WTC11 (cell line): ENCODE data around the gene AEBP2. TPM values are rescaled to one million over a fixed set of nuclear protein-coding genes. Genes with fewer than 3 reads are reported as not detected.

Experiments
- ATAC-seq: fragments of 200-7000 bp; cut with Tn5 transposase; 2 replicates; pipeline ENCODE4 v1.10.0; 2021; ENCODE audit warnings: mild to moderate bottlenecking, moderate library complexity
- CTCF ChIA-PET: fragments of 300-600 bp; sonication (Branson Sonifier 250); formaldehyde crosslinking; loops from one replicate; lab custom pipeline; 2021; ENCODE audit warnings: antibody characterized with exemption; lab: Charles Lee
- POLR2A ChIA-PET: fragments of 350-600 bp; sonication (Branson Sonifier 250); formaldehyde crosslinking; loops from one replicate; lab custom pipeline; 2021; ENCODE audit warnings: antibody characterized with exemption; lab: Charles Lee
- DNase-seq: peaks from one replicate; pipeline ENCODE4 v3.0.0; 2021; ENCODE audit warnings: low spot score
- H3K27ac Mint-ChIP-seq: 2 replicates; pipeline ENCODE4 v1.8.0; 2021; ENCODE audit warnings: mixed read lengths
- H3K27me3 Mint-ChIP-seq: 2 replicates; pipeline ENCODE4 v1.8.0; 2021; ENCODE audit warnings: low read depth, mild to moderate bottlenecking, moderate library complexity, mixed read lengths
- H3K36me3 Mint-ChIP-seq: 2 replicates; pipeline ENCODE4 v1.8.0; 2021; ENCODE audit warnings: mixed read lengths
- H3K4me1 Mint-ChIP-seq: 2 replicates; pipeline ENCODE4 v1.8.0; 2022; ENCODE audit warnings: mixed read lengths
- H3K4me3 Mint-ChIP-seq: 2 replicates; pipeline ENCODE4 v1.8.0; 2021; ENCODE audit warnings: mild to moderate bottlenecking, moderate library complexity, mixed read lengths
- H3K9me3 Mint-ChIP-seq: 2 replicates; pipeline ENCODE4 v1.8.0; 2021; ENCODE audit warnings: mixed read lengths
- CREB1 ChIP-seq: sonication (generic); formaldehyde crosslinking; IDR thresholded peaks from 2 replicates; pipeline ENCODE4 v1.8.0; 2023; ENCODE audit warnings: mild to moderate bottlenecking, missing genetic modification reagents
- CREM ChIP-seq: sonication (generic); formaldehyde crosslinking; IDR thresholded peaks from 2 replicates; pipeline ENCODE4 v1.8.1; 2022; ENCODE audit warnings: mild to moderate bottlenecking, missing genetic modification reagents, moderate library complexity
- EMX1 ChIP-seq: fragments of 250-450 bp; sonication (Bioruptor Pico); IDR thresholded peaks from 2 replicates; pipeline ENCODE4 v1.8.0; 2021; ENCODE audit warnings: mild to moderate bottlenecking
- ETV6 ChIP-seq: sonication (generic); formaldehyde crosslinking; IDR thresholded peaks from 2 replicates; pipeline ENCODE4 v1.8.1; 2022; ENCODE audit warnings: mild to moderate bottlenecking, missing genetic modification reagents
- FOXP1 ChIP-seq: sonication (generic); formaldehyde crosslinking; IDR thresholded peaks from 2 replicates; pipeline ENCODE4 v1.8.0; 2022; ENCODE audit warnings: missing genetic modification reagents, mild to moderate bottlenecking, moderate library complexity, borderline replicate concordance
- KAT7 ChIP-seq: sonication (generic); formaldehyde crosslinking; IDR thresholded peaks from 2 replicates; pipeline ENCODE4 v1.8.1; 2023; ENCODE audit warnings: missing genetic modification reagents, mild to moderate bottlenecking, borderline replicate concordance
- MXD4 ChIP-seq: fragments of 250-450 bp; sonication (Bioruptor Pico); IDR thresholded peaks from 2 replicates; pipeline ENCODE4 v1.8.0; 2021; ENCODE audit warnings: mild to moderate bottlenecking, moderate library complexity, borderline replicate concordance
- NFYB ChIP-seq: sonication (generic); formaldehyde crosslinking; conservative IDR thresholded peaks from 2 replicates; pipeline ENCODE4 v1.8.0; 2022; ENCODE audit warnings: low read depth, missing genetic modification reagents
- RELA ChIP-seq: sonication (generic); formaldehyde crosslinking; IDR thresholded peaks from 2 replicates; pipeline ENCODE4 v1.8.1; 2022; ENCODE audit warnings: missing genetic modification reagents, mild to moderate bottlenecking, borderline replicate concordance
- TEAD4 ChIP-seq: sonication (generic); formaldehyde crosslinking; IDR thresholded peaks from 2 replicates; pipeline ENCODE4 v1.8.0; 2022; ENCODE audit warnings: mild to moderate bottlenecking, missing genetic modification reagents
- ZBTB21 ChIP-seq: sonication (generic); formaldehyde crosslinking; IDR thresholded peaks from 2 replicates; pipeline ENCODE4 v1.8.1; 2023; ENCODE audit warnings: mild to moderate bottlenecking, missing genetic modification reagents, borderline replicate concordance
- ZNF423 ChIP-seq: fragments of 250-450 bp; sonication (Bioruptor Pico); IDR thresholded peaks from 2 replicates; pipeline ENCODE4 v2.1.2; 2022; ENCODE audit warnings: mild to moderate bottlenecking, moderate library complexity
- ZNF671 ChIP-seq: fragments of 250-450 bp; sonication (Bioruptor Pico); IDR thresholded peaks from 2 replicates; pipeline ENCODE4 v1.8.0; 2021; ENCODE audit warnings: mild to moderate bottlenecking
- total RNA-seq: library from RNA; stranded (reverse); gene quantifications from 3 replicates; pipeline ENCODE4 v1.2.3, GENCODE V29; 2021
- TF ChIP-seq, protein P1 (sequence below): fragments of 250-450 bp; sonication (Bioruptor Pico); conservative IDR thresholded peaks from 2 replicates; pipeline ENCODE4 v1.9.0; 2021; ENCODE audit warnings: mild to moderate bottlenecking
- TF ChIP-seq, protein P2 (sequence below): sonication (generic); formaldehyde crosslinking; IDR thresholded peaks from 2 replicates; pipeline ENCODE4 v1.8.1; 2022; ENCODE audit warnings: low read depth, mild to moderate bottlenecking, moderate library complexity, missing genetic modification reagents, borderline replicate concordance
- TF ChIP-seq, protein P3 (sequence below): fragments of 250-450 bp; sonication (Bioruptor Pico); IDR thresholded peaks from 2 replicates; pipeline ENCODE4 v2.1.2; 2022; ENCODE audit warnings: mild to moderate bottlenecking, moderate library complexity
- TF ChIP-seq, protein P4 (sequence below): sonication (generic); formaldehyde crosslinking; IDR thresholded peaks from 2 replicates; pipeline ENCODE4 v1.8.1; 2022; ENCODE audit warnings: mild to moderate bottlenecking, moderate library complexity, missing genetic modification reagents
- TF ChIP-seq, protein P5 (sequence below): sonication (generic); formaldehyde crosslinking; IDR thresholded peaks from 2 replicates; pipeline ENCODE4 v1.8.0; 2023; ENCODE audit warnings: missing genetic modification reagents, mild to moderate bottlenecking, borderline replicate concordance
- TF ChIP-seq, protein P6 (sequence below): sonication (generic); formaldehyde crosslinking; IDR thresholded peaks from 2 replicates; pipeline ENCODE4 v1.8.1; 2022; ENCODE audit warnings: missing genetic modification reagents, borderline replicate concordance
- TF ChIP-seq, protein P7 (sequence below): sonication (generic); formaldehyde crosslinking; IDR thresholded peaks from 2 replicates; pipeline ENCODE4 v1.8.1; 2023; ENCODE audit warnings: mild to moderate bottlenecking, moderate library complexity, missing genetic modification reagents

AEBP2 gene
- total RNA-seq, 1 experiment from 2014 or later = 65.9 TPM

DNA sequence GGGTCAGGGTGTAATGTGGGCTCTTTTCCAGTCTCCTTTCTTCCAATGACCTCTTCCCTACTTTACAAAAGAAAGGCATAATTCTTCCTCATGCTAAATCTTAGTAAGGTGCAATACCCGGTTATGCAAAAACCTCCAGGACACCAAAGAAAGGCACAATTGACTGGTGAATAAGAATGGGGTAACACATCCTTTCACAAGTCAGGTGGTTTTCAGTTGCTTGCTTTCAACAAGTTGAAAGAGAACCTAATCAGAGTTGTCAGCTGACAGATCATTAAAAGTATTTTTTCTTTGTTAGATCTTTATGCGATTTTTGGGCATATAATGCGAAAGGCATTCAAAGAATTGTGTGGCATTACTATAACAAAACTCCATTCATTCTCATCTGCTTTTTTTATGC is 1.3 kb upstream of the AEBP2 start (continued):
- TF ChIP-seq, protein P1, sequence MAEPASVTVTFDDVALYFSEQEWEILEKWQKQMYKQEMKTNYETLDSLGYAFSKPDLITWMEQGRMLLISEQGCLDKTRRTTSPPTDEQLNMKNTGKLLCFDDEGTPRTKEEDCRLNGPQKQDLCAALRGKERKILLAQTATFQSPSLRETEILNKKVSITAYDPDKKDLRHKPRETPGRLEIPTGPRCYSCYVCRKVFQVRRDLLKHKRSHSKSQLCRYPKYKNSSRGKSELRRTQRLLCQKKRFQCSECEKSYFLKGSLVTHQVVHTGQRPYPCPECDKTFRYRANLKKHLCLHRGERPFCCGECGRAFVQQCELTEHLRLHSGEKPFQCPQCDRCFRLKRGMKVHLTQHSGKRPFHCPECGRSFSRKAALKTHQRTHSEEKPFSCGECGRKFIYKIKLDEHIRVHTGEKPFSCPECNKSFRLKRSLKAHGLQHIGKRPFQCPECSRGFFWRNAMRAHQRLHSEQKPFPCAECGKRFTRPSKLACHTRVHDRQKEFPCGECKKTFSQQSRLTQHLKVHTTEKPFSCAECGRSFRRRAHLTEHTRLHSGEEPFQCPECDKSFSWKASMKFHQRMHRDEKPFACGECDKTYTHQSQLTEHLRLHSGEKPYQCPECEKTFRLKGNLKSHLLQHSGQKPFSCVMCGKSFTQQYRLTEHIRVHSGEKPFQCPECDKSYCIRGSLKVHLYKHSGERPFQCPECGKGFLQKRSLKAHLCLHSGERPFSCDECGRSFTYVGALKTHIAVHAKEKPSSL (CRISPR knock-in tag) = no peak
- TF ChIP-seq ZNF671 (CRISPR knock-in tag) = no peak
- TF ChIP-seq MXD4 (CRISPR knock-in tag) = no peak
- TF ChIP-seq, protein P2, sequence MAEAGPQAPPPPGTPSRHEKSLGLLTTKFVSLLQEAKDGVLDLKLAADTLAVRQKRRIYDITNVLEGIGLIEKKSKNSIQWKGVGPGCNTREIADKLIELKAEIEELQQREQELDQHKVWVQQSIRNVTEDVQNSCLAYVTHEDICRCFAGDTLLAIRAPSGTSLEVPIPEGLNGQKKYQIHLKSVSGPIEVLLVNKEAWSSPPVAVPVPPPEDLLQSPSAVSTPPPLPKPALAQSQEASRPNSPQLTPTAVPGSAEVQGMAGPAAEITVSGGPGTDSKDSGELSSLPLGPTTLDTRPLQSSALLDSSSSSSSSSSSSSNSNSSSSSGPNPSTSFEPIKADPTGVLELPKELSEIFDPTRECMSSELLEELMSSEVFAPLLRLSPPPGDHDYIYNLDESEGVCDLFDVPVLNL (CRISPR knock-in tag) = no peak
- TF ChIP-seq ZBTB21 = 0 out of 2 replicates have a peak, but pooled peaks have one; percentile 32

DNA sequence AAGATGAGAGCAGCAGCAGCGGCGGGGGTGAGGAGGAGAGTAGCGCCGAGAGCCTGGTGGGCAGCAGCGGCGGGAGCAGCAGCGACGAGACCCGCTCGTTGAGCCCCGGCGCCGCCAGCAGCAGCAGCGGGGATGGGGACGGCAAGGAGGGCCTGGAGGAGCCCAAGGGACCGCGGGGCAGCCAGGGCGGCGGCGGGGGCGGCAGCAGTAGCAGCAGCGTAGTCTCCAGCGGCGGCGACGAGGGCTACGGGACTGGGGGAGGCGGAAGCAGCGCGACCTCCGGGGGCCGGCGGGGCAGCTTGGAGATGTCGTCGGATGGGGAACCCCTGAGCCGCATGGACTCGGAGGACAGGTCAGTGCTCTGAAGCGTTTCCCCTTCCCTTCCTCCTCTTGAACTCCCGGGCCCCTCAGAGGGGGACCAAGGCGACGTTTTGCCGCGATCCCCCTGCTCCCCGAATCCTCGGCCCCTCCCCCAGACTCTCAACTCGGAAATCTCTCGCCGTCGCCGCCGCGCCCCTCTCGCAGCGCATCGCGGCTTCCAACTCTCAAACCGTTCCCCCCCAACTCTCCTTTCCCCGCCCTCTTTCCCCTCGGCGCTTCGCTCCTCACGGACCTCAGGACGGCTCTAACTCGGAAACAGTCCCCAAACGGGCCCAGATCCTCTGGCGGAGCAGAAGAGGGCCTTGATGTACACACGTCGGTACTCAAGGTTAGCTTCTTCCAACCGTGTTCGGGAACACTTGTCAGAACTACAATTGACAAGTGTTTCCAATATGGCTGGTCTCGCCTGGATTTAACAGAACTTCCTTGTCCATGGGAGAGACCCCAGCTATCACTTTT is 947 bp downstream of the AEBP2 start:
- peaks cover 63% of the 10 kb centered on the region for H3K4me1 Mint-ChIP-seq
- peak overlapping the region; percentile 95 for H3K27ac Mint-ChIP-seq
- DNase-seq (peak; percentile 62), ATAC-seq (peak; percentile 27)
- POLR2A ChIA-PET = interaction anchor here (1.0 kb wide), 1 partner anchor 29 kb away, joined by 3 read pairs; no protein-coding TSS in a partner anchor
- H3K9me3 Mint-ChIP-seq = no peaks in the 10 kb centered on the region
- H3K4me3 Mint-ChIP-seq = peak overlapping the region; percentile 99
- CTCF ChIA-PET = no interaction called here
- peaks cover 28% of the 10 kb centered on the region for H3K36me3 Mint-ChIP-seq
- H3K27me3 Mint-ChIP-seq = no peaks in the 10 kb centered on the region; the same call in 1 of the 2 replicates
- TF ChIP-seq, protein P3, sequence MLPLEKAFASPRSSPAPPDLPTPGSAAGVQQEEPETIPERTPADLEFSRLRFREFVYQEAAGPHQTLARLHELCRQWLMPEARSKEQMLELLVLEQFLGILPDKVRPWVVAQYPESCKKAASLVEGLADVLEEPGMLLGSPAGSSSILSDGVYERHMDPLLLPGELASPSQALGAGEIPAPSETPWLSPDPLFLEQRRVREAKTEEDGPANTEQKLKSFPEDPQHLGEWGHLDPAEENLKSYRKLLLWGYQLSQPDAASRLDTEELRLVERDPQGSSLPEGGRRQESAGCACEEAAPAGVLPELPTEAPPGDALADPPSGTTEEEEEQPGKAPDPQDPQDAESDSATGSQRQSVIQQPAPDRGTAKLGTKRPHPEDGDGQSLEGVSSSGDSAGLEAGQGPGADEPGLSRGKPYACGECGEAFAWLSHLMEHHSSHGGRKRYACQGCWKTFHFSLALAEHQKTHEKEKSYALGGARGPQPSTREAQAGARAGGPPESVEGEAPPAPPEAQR (CRISPR knock-in tag) = no peak
- TF ChIP-seq FOXP1 (CRISPR knock-in tag) = no peak
- no peak for TF ChIP-seq RELA (CRISPR knock-in tag)
- TF ChIP-seq EMX1 = no peak
- TF ChIP-seq ETV6 = peak; percentile 62; the same call in 1 of the 2 replicates
- TF ChIP-seq CREM (CRISPR knock-in tag) = no peak
- TF ChIP-seq ZNF423 (CRISPR knock-in tag) = no peak
- TF ChIP-seq, protein P4, sequence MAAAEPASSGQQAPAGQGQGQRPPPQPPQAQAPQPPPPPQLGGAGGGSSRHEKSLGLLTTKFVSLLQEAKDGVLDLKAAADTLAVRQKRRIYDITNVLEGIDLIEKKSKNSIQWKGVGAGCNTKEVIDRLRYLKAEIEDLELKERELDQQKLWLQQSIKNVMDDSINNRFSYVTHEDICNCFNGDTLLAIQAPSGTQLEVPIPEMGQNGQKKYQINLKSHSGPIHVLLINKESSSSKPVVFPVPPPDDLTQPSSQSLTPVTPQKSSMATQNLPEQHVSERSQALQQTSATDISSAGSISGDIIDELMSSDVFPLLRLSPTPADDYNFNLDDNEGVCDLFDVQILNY (CRISPR knock-in tag) = 0 out of 2 replicates have a peak, but pooled peaks have one; percentile 48
- TF ChIP-seq CREB1 = no peak
- TF ChIP-seq, protein P5, sequence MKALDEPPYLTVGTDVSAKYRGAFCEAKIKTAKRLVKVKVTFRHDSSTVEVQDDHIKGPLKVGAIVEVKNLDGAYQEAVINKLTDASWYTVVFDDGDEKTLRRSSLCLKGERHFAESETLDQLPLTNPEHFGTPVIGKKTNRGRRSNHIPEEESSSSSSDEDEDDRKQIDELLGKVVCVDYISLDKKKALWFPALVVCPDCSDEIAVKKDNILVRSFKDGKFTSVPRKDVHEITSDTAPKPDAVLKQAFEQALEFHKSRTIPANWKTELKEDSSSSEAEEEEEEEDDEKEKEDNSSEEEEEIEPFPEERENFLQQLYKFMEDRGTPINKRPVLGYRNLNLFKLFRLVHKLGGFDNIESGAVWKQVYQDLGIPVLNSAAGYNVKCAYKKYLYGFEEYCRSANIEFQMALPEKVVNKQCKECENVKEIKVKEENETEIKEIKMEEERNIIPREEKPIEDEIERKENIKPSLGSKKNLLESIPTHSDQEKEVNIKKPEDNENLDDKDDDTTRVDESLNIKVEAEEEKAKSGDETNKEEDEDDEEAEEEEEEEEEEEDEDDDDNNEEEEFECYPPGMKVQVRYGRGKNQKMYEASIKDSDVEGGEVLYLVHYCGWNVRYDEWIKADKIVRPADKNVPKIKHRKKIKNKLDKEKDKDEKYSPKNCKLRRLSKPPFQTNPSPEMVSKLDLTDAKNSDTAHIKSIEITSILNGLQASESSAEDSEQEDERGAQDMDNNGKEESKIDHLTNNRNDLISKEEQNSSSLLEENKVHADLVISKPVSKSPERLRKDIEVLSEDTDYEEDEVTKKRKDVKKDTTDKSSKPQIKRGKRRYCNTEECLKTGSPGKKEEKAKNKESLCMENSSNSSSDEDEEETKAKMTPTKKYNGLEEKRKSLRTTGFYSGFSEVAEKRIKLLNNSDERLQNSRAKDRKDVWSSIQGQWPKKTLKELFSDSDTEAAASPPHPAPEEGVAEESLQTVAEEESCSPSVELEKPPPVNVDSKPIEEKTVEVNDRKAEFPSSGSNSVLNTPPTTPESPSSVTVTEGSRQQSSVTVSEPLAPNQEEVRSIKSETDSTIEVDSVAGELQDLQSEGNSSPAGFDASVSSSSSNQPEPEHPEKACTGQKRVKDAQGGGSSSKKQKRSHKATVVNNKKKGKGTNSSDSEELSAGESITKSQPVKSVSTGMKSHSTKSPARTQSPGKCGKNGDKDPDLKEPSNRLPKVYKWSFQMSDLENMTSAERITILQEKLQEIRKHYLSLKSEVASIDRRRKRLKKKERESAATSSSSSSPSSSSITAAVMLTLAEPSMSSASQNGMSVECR (CRISPR knock-in tag) = no peak
- TF ChIP-seq, protein P6, sequence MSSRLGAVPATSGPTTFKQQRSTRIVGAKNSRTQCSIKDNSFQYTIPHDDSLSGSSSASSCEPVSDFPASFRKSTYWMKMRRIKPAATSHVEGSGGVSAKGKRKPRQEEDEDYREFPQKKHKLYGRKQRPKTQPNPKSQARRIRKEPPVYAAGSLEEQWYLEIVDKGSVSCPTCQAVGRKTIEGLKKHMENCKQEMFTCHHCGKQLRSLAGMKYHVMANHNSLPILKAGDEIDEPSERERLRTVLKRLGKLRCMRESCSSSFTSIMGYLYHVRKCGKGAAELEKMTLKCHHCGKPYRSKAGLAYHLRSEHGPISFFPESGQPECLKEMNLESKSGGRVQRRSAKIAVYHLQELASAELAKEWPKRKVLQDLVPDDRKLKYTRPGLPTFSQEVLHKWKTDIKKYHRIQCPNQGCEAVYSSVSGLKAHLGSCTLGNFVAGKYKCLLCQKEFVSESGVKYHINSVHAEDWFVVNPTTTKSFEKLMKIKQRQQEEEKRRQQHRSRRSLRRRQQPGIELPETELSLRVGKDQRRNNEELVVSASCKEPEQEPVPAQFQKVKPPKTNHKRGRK (CRISPR knock-in tag) = no peak
- no peak for TF ChIP-seq TEAD4 (CRISPR knock-in tag)
- TF ChIP-seq, protein P7, sequence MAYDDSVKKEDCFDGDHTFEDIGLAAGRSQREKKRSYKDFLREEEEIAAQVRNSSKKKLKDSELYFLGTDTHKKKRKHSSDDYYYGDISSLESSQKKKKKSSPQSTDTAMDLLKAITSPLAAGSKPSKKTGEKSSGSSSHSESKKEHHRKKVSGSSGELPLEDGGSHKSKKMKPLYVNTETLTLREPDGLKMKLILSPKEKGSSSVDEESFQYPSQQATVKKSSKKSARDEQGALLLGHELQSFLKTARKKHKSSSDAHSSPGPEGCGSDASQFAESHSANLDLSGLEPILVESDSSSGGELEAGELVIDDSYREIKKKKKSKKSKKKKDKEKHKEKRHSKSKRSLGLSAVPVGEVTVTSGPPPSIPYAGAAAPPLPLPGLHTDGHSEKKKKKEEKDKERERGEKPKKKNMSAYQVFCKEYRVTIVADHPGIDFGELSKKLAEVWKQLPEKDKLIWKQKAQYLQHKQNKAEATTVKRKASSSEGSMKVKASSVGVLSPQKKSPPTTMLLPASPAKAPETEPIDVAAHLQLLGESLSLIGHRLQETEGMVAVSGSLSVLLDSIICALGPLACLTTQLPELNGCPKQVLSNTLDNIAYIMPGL (CRISPR knock-in tag) = peak; percentile 93
- no peak for TF ChIP-seq NFYB (CRISPR knock-in tag)
- TF ChIP-seq KAT7 (CRISPR knock-in tag) = 0 out of 2 replicates have a peak, but pooled peaks have one; percentile 53
